ENCODE results near the gene CIAO2B. TPM values are rescaled to one million over a fixed set of nuclear protein-coding genes. Genes with fewer than 3 reads are reported as not detected.

Gene CIAO2B
- total RNA-seq, 2 donors from 2014 or later = 80.2 to 159 TPM

GRCh38 chr16:66913711-66914110 is 20.5 kb downstream of the CIAO2B start:
- 88% methylated on average over 4 of the region's 4 CpGs for WGBS
- H3K27me3 ChIP-seq (replicated peaks; ENCODE audit: insufficient read depth) = no peaks in the 10 kb centered on the region
- intact Hi-C loops (cut with DNase I) = no loop called here

GRCh38 chr16:66913081-66913480 is 21.1 kb downstream of the CIAO2B start:
- Histone ChIP-seq H3K36me3 (no peaks in the 10 kb centered on the region), H3K4me3 (no peak overlapping the region), H3K27me3 (replicated peaks; ENCODE audit: insufficient read depth) (no peaks in the 10 kb centered on the region), H3K4me1 (replicated peaks) (no peaks in the 10 kb centered on the region), H3K9me3 (no peaks in the 10 kb centered on the region), H3K27ac (no peak overlapping the region)
- intact Hi-C loops (cut with DNase I) = no loop called here
- no peak for TF ChIP-seq POLR2A (IDR thresholded peaks at IDR 0.05)
- no peak for TF ChIP-seq CTCF (IDR thresholded peaks at IDR 0.05)
- no peak for TF ChIP-seq POLR2AphosphoS5 (IDR thresholded peaks at IDR 0.05)
- no peak for DNase-seq (ENCODE audit: low spot score)
- 42% methylated on average over 10 of the region's 10 CpGs for WGBS

More at GRCh38 chr16:66913711-66914110, 20.5 kb downstream of the CIAO2B start:
- H3K4me3 ChIP-seq = no peak overlapping the region
- no peaks in the 10 kb centered on the region for H3K9me3 ChIP-seq
- H3K36me3 ChIP-seq = no peaks in the 10 kb centered on the region
- no peak for TF ChIP-seq POLR2AphosphoS5 (IDR thresholded peaks at IDR 0.05)
- TF ChIP-seq CTCF (IDR thresholded peaks at IDR 0.05) = no peak
- DNase-seq (ENCODE audit: low spot score) = no peak
- no peaks in the 10 kb centered on the region for H3K4me1 ChIP-seq (replicated peaks)
- no peak overlapping the region for H3K27ac ChIP-seq

GRCh38 chr16:66911801-66912200 is 22.4 kb downstream of the CIAO2B start:
- TF ChIP-seq CTCF (IDR thresholded peaks at IDR 0.05) = no peak
- no peak for TF ChIP-seq POLR2AphosphoS5 (IDR thresholded peaks at IDR 0.05)
- no peak for TF ChIP-seq POLR2A (IDR thresholded peaks at IDR 0.05)
- Histone ChIP-seq H3K27ac (no peak overlapping the region), H3K4me1 (replicated peaks) (no peaks in the 10 kb centered on the region), H3K27me3 (replicated peaks; ENCODE audit: insufficient read depth) (no peaks in the 10 kb centered on the region), H3K4me3 (no peak overlapping the region), H3K36me3 (no peaks in the 10 kb centered on the region), H3K9me3 (no peaks in the 10 kb centered on the region)
- 92% methylated on average over 5 of the region's 8 CpGs for WGBS
- no peak for DNase-seq (ENCODE audit: low spot score)
- intact Hi-C loops (cut with DNase I) = no loop called here

DNA sequence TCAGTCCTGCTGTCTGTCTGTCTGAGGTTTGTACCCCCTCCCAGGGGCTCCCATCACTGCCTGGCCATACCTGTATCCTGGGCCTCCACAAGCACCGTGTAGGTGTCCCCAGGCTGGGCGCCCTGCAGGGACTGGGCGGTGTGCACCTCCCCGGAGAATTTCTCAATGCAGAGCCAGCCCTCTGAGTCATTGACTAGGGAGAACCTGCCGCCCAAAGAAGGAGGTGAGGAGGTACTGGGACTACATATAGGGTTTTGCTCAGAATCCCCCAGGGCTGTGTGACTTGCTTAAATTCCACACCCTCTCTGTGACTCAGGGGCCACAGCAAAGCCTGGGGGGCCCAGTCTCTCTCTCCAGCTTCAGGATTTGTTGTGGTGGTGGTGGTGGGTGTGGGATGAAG is 23.1 kb downstream of the CIAO2B start:
- Histone ChIP-seq H3K27ac (no peak overlapping the region), H3K4me1 (replicated peaks) (no peaks in the 10 kb centered on the region), H3K4me3 (no peak overlapping the region), H3K9me3 (no peaks in the 10 kb centered on the region), H3K27me3 (replicated peaks; ENCODE audit: insufficient read depth) (no peaks in the 10 kb centered on the region), H3K36me3 (no peaks in the 10 kb centered on the region)
- 75% methylated on average over 5 of the region's 5 CpGs for WGBS
- no peak for DNase-seq (ENCODE audit: low spot score)
- intact Hi-C loops (cut with DNase I) = no loop called here
- TF ChIP-seq POLR2A (IDR thresholded peaks at IDR 0.05) (no peak), CTCF (IDR thresholded peaks at IDR 0.05) (no peak), POLR2AphosphoS5 (IDR thresholded peaks at IDR 0.05) (no peak)

GRCh38 chr16:66910175-66910940 is 23.8 kb downstream of the CIAO2B start:
- no peaks in the 10 kb centered on the region for H3K9me3 ChIP-seq
- TF ChIP-seq CTCF (IDR thresholded peaks at IDR 0.05) = no peak
- TF ChIP-seq POLR2AphosphoS5 (IDR thresholded peaks at IDR 0.05) = no peak
- TF ChIP-seq POLR2A (IDR thresholded peaks at IDR 0.05) = no peak
- H3K4me3 ChIP-seq = no peak overlapping the region
- DNase-seq (ENCODE audit: low spot score) = no peak
- no peaks in the 10 kb centered on the region for H3K4me1 ChIP-seq (replicated peaks)
- no peak overlapping the region for H3K27ac ChIP-seq
- H3K27me3 ChIP-seq (replicated peaks; ENCODE audit: insufficient read depth) = no peaks in the 10 kb centered on the region
- no peaks in the 10 kb centered on the region for H3K36me3 ChIP-seq
- WGBS = 76% methylated on average over 14 of the region's 14 CpGs
- intact Hi-C loops (cut with DNase I) = no loop called here
